ENCODE data around the gene FRZB.

DNA sequence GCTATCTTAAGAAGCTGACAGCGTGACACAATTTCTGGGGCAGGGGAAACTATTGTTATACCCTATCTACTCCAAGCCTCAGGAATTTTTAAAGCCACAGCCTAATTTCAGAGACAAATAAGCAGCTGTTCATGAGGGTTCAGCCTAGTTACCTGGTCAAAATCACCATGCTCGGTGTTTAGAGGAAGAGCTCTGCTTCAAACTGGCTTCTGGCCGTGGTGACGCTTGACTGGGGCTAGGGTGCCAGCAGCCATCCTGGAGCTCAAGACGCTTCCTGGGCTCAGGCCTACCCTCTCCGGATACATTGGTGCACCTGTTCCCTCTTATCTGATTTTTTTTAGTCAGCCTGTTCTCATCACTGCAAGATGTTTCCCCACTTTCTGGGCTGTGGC lies 41.7 kb downstream of the FRZB start:
- no peak for TF ChIP-seq TCF4 (CRISPR knock-in tag; IDR thresholded peaks at IDR 0.05; ENCODE audit: borderline replicate concordance)
- TF ChIP-seq, protein P1, sequence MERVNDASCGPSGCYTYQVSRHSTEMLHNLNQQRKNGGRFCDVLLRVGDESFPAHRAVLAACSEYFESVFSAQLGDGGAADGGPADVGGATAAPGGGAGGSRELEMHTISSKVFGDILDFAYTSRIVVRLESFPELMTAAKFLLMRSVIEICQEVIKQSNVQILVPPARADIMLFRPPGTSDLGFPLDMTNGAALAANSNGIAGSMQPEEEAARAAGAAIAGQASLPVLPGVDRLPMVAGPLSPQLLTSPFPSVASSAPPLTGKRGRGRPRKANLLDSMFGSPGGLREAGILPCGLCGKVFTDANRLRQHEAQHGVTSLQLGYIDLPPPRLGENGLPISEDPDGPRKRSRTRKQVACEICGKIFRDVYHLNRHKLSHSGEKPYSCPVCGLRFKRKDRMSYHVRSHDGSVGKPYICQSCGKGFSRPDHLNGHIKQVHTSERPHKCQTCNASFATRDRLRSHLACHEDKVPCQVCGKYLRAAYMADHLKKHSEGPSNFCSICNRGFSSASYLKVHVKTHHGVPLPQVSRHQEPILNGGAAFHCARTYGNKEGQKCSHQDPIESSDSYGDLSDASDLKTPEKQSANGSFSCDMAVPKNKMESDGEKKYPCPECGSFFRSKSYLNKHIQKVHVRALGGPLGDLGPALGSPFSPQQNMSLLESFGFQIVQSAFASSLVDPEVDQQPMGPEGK (CRISPR knock-in tag; IDR thresholded peaks at IDR 0.05; ENCODE audit: borderline replicate concordance), result no peak
- no peak for TF ChIP-seq ZNF70 (CRISPR knock-in tag; IDR thresholded peaks at IDR 0.05)
- TF ChIP-seq ZFP30 (CRISPR knock-in tag; IDR thresholded peaks at IDR 0.05), result no peak
- no peak for TF ChIP-seq RARB (CRISPR knock-in tag; IDR thresholded peaks at IDR 0.05)
- TF ChIP-seq TOX (CRISPR knock-in tag; IDR thresholded peaks at IDR 0.05; ENCODE audit: borderline replicate concordance), result no peak
- TF ChIP-seq OSR1 (CRISPR knock-in tag; IDR thresholded peaks at IDR 0.05), result no peak
- no peak for TF ChIP-seq BACH2 (CRISPR knock-in tag; IDR thresholded peaks at IDR 0.05; ENCODE audit: borderline replicate concordance)
- no peak for TF ChIP-seq ZFP3 (CRISPR knock-in tag; IDR thresholded peaks at IDR 0.05)

Data from SK-N-SH treated with all-trans-retinoic acid at 6 μM for 48 hours (cell line).